HG03095 (cell line): ENCODE measurements around the gene ATXN1.

Experiments used
- ATAC-seq: cut with Tn5 transposase; IDR thresholded peaks from one replicate; pipeline ENCODE4 v1.9.1; 2021; ENCODE audit warnings: moderate library complexity; ENCODE audit not compliant: unreplicated experiment

The ATXN1 gene

GRCh38 chr6:16762550-16763477 is 1.6 kb upstream of the ATXN1 start:
- peak; percentile 29 for ATAC-seq

DNA sequence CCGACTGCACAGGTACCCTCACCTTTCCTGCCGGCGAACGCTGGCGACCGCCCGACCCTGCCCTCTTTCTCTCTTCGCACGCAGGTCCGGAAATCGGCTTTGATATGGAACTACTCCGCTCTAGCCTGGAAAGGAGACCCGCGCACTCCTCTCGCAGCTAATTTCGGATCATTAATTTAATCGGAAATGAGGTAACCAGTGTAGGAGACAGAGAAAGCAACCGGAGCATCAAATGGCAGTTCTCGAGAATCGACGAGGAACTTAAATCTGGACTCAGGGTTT is 949 bp upstream of the ATXN1 start:
- no peak for ATAC-seq

GRCh38 chr6:16761471-16762267 is 409 bp upstream of the ATXN1 start:
- peak; percentile 46 for ATAC-seq

DNA sequence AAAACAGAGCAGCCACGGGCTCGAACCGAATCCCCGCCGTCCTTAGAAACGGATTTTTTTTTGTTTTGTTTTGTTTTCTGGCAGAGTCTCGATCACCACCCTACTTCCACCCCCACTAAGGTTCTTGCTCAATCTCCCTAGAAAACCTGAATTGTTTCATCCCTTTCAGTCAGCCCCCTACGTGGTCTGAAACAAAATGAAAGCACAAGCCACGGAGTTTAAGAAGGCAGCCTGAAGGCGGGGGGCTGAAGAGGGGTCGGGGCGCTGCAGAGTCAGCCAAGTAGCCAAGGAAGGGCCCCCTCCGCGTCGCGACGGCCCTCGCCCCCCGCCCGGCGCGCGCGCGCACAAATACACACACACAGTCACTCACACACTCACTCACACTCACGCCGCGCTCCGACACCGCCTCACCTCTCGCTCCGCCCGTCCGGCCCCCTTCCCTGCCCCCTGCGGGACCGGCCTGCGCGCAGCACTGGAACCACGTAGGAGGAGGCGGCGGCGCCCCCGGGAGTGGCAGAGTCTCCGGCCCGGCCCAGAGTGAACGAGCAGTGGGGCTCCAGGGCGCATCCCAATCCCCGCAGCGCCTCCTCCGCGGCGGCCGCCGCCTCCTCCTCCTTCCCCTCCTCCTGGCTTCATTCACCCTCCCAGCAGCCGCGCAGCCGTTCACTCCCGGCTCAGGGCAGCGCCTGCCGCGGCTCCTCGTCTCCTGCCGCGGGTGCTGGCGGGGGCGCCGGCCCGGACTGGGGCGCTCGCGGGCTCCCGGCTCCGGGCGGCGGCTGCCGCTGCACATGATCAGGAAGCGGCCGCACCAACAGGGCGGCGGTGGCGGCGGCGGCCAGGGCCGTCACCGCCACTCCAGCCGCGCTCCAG is 1.4 kb downstream of the ATXN1 start:
- peak; percentile 28 for ATAC-seq

DNA sequence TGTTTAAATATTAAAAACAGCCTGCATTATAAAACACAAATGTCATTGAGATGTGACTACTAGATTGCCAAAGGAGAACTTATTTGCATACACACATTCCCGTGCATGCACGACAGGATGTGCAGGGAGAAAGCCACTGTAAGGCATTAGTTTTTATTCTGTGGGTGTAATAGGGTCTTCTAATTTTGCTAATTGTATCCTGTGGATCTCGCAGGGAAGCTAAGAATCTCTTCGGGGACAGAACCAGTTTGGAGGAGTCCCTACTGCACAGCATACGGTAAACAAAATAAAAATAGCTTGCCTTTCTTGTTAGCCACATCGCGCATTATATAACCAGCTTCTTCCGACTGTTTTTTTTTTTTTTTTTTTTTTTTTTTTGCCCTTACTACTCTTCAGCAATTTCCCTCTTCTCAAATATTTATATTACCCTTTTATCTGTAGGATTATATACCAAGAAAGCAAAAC is 2.0 kb downstream of the ATXN1 start:
- no peak for ATAC-seq

GRCh38 chr6:16758163-16758975 is 2.9 kb downstream of the ATXN1 start:
- no peak for ATAC-seq

- ATAC-seq = no peak
Observed at GRCh38 chr6:16757332-16757731, 3.9 kb downstream of the ATXN1 start.

DNA sequence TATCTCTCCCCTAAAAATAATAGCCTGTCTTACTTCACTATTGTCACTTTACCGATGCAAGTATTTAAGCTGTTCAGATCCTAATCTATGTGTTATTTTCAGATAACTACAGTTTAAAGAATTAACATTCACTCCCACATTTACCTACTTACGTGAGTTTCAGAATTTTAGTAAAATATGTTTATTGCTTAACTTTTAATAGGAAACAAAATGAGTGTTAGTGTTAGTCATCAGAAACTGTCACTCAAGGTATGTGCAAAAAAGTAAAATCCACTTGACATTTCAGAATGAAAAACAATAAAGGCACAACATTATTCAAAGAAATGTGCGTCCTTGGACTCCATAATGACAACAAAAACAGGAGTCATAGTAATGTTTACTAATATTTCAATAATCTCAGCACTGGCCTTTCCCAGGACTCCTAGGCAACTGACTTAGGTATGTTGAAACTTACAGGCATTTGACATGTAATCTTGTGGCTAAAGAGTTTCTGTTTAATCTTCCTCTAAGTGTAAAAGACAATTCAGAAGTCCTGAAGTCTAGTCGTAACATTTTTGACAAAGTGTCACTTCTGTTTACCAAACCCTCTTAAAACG is 4.5 kb downstream of the ATXN1 start:
- ATAC-seq = no peak

- no peak for ATAC-seq
Observed at GRCh38 chr6:16755544-16755943, 5.7 kb downstream of the ATXN1 start.

DNA sequence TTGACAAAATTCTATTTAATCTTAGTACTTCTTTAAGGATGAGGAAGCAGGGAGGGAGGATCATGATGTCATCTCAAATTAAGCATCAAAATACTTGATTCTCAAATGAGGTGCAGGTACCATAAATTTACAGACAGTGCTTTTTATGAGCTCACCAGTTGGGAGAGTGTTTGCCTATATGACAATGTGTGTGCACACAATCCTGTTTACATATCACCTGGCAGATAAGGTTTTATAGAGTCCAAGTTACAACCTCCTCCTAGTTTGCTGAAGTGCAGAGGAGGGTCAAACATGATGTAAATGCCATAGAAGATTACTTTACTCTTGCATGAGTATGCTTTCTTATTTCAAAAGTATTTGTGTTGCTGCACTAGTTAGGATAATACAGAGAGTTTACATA is 6.4 kb downstream of the ATXN1 start:
- no peak for ATAC-seq

- ATAC-seq = no peak
Observed at GRCh38 chr6:16754274-16754673, 7.0 kb downstream of the ATXN1 start.

GRCh38 chr6:16753341-16753740 is 7.9 kb downstream of the ATXN1 start:
- ATAC-seq = no peak

- ATAC-seq = no peak
Observed at GRCh38 chr6:16752206-16752866, 8.9 kb downstream of the ATXN1 start.

- ATAC-seq = no peak
Observed at GRCh38 chr6:16751251-16751946, 9.9 kb downstream of the ATXN1 start.

- ATAC-seq = no peak
Observed at GRCh38 chr6:16750566-16750965, 10.7 kb downstream of the ATXN1 start.

- ATAC-seq = no peak
Observed at GRCh38 chr6:16749516-16750485, 11.5 kb downstream of the ATXN1 start.

- ATAC-seq = no peak
Observed at GRCh38 chr6:16748025-16748319, 13.3 kb downstream of the ATXN1 start.
